Vagina (tissue), 2 donors: ENCODE measurements around the gene ARID3A. TPM values are rescaled to one million over a fixed set of nuclear protein-coding genes. Genes with fewer than 3 reads are reported as not detected.

ENCODE experiments used
- DNase-seq, 2 donors: peaks; one replicate each; pipeline ENCODE4 v3.0.0-alpha.2; 2017; ENCODE audit errors: extremely low spot score in 2 of 2
- H3K27ac ChIP-seq: fragments of 200-600 bp; sonication (generic); one replicate; pipeline ENCODE4 v1.5.1; 2019
- H3K27me3 ChIP-seq: fragments of 200-600 bp; sonication (generic); one replicate; pipeline ENCODE4 v1.5.1; 2019
- H3K36me3 ChIP-seq, 2 donors: fragments of 200-600 bp; sonication (generic); one replicate each; pipeline ENCODE4 v1.5.1; 2017 to 2019
- H3K4me1 ChIP-seq: fragments of 200-600 bp; sonication (generic); one replicate; pipeline ENCODE4 v1.5.1; 2019
- H3K4me3 ChIP-seq, 2 donors: fragments of 200-600 bp; sonication (generic); 1 replicate in 1 of 2; 2 replicates in 1 of 2; pipeline ENCODE4 v1.5.1; 2016 to 2019
- H3K9me3 ChIP-seq: fragments of 200-600 bp; sonication (generic); one replicate; pipeline ENCODE4 v1.5.1; 2019
- POLR2A ChIP-seq, 2 donors: fragments of 450-650 bp; IDR thresholded peaks; one replicate each; pipeline ENCODE4 v1.6.1; 2017; ENCODE audit warnings: antibody characterized with exemption in 2 of 2, mild to moderate bottlenecking in 2 of 2, moderate library complexity in 2 of 2
- POLR2AphosphoS5 ChIP-seq, 2 donors: sonication (generic); formaldehyde crosslinking; IDR thresholded peaks; one replicate each; pipeline ENCODE4 v1.9.0; 2017; ENCODE audit warnings: antibody characterized with exemption in 2 of 2, mild to moderate bottlenecking in 2 of 2, low read depth in 1 of 2; ENCODE audit not compliant: insufficient read depth in 1 of 2
- intact Hi-C: fragments of 100-400 bp; cut with DNase I; formaldehyde crosslinking; loops from one replicate; pipeline ENCODE4 v1.15.1; 2023
- total RNA-seq: library from RNA; depleted of rRNA; stranded (reverse); fragments of >200 nt; gene quantifications from one replicate; pipeline ENCODE4 v1.2.3, GENCODE V29; 2016
- TF ChIP-seq, protein P1 (sequence below), 3 experiments: fragments of 450-650 bp in 2 of 3; fragments of 200-600 bp in 1 of 3; sonication (generic) in 1 of 3; IDR thresholded peaks; one replicate each; pipeline ENCODE4 v1.5.1; 2017 to 2019; ENCODE audit warnings: antibody characterized with exemption in 3 of 3, mild to moderate bottlenecking in 2 of 3, moderate library complexity in 2 of 3

The ARID3A gene
- total RNA-seq, 1 donor from 2014 or later = 10.3 TPM

DNA sequence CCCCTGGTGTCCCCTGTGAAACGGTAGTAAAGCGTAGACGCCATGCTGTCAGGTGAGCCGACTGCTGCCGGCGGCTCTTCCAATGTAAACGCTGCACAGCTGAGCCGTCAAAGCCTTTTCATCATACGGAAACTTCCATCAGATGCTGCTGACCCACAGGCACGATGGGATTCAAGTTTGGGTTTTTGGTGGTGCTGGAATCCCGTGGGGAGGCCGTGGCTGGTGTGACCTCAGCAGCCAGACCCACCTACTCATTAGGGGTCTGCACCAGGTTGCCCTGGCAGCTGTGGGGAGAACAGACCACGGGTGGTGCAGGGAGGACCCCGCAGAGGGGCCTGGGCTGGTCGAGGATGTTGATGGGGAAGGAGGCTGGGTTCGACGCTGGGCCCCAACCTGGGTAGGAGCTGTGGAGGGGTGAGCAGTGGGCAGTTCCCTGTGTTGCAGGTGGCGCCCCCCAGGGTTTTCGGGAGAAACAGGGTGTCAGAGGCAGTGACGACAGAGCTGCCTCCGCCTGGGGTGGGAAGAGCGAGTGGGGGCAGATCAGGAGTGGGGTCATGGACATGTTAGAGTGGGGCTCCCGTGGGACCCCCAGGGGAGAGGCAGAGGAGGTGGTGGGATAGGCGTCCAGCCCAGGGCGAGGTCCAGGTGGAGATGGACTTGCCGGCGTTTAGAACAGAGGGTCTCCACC, 81.0 kb downstream of the ARID3A start:
- Histone ChIP-seq H3K27ac (no peak overlapping the region), H3K4me3 (no peak overlapping the region), H3K36me3 (peaks cover 0 to 18% of the 10 kb centered on the region in 2 donors), H3K9me3 (no peaks in the 10 kb centered on the region), H3K4me1 (peaks cover 14% of the 10 kb centered on the region), H3K27me3 (no peaks in the 10 kb centered on the region)
- TF ChIP-seq, protein P1, sequence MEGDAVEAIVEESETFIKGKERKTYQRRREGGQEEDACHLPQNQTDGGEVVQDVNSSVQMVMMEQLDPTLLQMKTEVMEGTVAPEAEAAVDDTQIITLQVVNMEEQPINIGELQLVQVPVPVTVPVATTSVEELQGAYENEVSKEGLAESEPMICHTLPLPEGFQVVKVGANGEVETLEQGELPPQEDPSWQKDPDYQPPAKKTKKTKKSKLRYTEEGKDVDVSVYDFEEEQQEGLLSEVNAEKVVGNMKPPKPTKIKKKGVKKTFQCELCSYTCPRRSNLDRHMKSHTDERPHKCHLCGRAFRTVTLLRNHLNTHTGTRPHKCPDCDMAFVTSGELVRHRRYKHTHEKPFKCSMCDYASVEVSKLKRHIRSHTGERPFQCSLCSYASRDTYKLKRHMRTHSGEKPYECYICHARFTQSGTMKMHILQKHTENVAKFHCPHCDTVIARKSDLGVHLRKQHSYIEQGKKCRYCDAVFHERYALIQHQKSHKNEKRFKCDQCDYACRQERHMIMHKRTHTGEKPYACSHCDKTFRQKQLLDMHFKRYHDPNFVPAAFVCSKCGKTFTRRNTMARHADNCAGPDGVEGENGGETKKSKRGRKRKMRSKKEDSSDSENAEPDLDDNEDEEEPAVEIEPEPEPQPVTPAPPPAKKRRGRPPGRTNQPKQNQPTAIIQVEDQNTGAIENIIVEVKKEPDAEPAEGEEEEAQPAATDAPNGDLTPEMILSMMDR (IDR thresholded peaks at IDR 0.05) = no peak
- no peak for TF ChIP-seq POLR2A (IDR thresholded peaks at IDR 0.05)
- no peak for TF ChIP-seq POLR2AphosphoS5 (IDR thresholded peaks at IDR 0.05; ENCODE audit: insufficient read depth in 1 of 2, low read depth in 1 of 2)
- intact Hi-C loops = no loop called here
- no peak for DNase-seq

DNA sequence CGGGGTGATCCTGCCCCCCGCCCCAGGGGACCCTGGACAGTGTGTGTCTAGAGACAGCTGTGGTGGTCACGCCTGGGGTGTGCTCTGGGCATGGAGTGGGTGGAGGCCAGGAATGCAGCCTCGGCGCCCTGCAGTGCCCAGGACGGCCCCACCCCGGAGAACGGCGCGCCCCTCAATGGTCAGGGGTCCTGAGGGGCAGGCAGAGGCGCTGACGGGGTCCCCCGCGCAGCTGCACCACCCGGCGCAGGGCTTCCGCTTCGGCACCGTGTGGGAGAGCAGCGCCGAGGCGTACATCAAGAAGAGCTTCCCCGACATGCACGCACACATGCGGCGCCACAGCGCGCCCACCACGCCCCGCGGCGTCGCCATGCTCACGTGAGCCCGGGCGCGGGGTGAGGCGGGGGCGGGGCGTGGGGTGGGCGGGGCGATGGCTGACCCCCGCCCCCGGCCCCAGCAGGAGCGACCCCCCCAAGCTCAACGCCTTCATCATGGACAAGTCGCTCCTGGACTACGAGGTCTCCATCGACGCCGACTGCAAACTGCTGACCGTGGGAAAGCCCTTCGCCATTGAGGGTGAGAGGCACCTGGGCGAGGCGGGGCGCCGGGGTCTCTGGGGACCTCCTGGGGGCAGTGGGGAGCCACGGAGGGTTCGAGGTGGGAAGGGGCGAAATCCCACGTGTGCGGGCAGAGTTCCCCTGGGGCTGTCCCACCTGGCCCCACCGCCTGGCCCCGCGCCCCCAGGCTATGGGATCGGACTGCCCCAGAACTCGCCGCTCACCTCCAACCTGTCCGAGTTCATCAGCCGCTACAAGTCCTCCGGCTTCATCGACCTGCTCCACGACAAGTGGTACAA, 81.8 kb downstream of the ARID3A start:
- H3K36me3 ChIP-seq = peaks cover 0 to 26% of the 10 kb centered on the region in 2 donors
- no peaks in the 10 kb centered on the region for H3K9me3 ChIP-seq
- TF ChIP-seq, protein P1 (IDR thresholded peaks at IDR 0.05) = no peak
- no peak for TF ChIP-seq POLR2AphosphoS5 (IDR thresholded peaks at IDR 0.05; ENCODE audit: insufficient read depth in 1 of 2, low read depth in 1 of 2)
- TF ChIP-seq POLR2A (IDR thresholded peaks at IDR 0.05) = no peak
- no peak for DNase-seq
- H3K4me3 ChIP-seq = no peak overlapping the region
- H3K27ac ChIP-seq = no peak overlapping the region
- H3K27me3 ChIP-seq = no peaks in the 10 kb centered on the region
- peaks cover 14% of the 10 kb centered on the region for H3K4me1 ChIP-seq
- intact Hi-C loops = no loop called here

DNA sequence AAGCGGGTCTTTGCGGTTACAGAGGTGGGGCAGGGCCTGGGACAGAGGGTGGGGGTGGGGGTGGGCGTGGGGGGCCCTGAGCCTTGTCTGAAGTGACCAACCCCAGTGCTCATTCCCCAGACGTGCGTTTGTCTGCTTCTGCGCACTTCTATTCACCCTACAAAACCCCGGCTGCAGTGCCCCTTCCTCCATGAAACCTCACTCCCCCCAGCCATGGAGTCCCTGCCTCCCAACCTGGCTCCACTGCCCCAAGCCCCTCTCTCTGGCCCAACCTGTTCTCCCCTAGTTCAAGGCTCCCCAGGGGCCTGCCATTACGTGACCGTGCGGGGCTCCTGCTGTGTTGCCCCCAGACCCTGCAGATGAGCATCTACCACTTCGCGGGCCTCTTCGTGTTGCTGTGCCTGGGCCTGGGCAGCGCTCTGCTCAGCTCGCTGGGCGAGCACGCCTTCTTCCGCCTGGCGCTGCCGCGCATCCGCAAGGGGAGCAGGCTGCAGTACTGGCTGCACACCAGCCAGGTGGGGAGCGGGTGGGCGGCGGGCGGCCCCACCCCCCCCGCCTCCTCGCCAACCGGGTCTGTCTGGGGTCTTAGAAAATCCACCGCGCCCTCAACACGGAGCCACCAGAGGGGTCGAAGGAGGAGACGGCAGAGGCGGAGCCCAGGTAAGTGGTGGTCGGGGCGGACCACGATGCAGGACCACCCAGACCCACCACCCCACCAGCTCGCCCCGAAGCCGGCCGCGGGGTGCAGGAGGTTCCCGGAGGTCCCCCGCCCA, 82.6 kb downstream of the ARID3A start:
- Histone ChIP-seq H3K4me3 (peak overlapping the region; percentile 24 to 43), H3K27ac (peak overlapping the region; percentile 77), H3K36me3 (peaks cover 0 to 31% of the 10 kb centered on the region in 2 donors), H3K4me1 (peaks cover 14% of the 10 kb centered on the region), H3K9me3 (no peaks in the 10 kb centered on the region), H3K27me3 (no peaks in the 10 kb centered on the region)
- intact Hi-C loops = no loop called here
- DNase-seq = no peak
- TF ChIP-seq POLR2A (IDR thresholded peaks at IDR 0.05) = no peak
- TF ChIP-seq POLR2AphosphoS5 (IDR thresholded peaks at IDR 0.05; ENCODE audit: insufficient read depth in 1 of 2, low read depth in 1 of 2) = no peak
- TF ChIP-seq, protein P1 (IDR thresholded peaks at IDR 0.05) = no peak

DNA sequence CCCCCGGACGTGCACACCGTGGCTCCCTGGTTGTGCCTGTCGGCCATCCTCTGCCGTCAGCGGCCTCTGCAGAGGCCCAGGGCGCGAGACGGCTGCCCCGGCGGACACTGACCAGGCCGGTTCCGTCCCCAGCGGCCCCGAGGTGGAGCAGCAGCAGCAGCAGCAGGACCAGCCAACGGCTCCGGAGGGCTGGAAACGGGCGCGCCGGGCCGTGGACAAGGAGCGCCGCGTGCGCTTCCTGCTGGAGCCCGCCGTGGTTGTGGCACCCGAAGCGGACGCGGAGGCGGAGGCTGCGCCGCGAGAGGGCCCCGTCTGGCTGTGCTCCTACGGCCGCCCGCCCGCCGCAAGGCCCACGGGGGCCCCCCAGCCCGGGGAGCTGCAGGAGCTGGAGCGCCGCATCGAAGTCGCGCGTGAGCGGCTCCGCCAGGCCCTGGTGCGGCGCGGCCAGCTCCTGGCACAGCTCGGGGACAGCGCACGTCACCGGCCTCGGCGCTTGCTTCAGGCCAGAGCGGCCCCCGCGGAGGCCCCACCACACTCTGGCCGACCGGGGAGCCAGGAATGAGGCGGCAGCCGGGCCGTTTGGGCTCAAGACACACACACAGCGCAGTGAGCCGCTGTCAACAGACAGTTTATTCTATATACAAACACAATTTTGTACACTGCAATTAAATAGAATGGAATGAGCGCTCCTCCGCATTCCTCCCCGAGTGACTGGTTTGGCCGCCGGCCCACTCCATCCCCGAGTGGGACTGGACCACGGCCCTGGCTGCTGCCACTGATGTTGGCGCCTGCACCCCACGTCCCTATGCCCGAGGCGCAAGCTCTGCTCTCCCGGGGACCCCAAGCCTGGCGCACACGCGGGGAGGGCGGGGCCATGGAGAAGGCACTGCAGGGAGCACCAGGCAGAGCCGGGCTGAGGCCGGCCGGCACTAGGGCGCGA, 83.5 kb downstream of the ARID3A start:
- H3K27me3 ChIP-seq = no peaks in the 10 kb centered on the region
- intact Hi-C loops = no loop called here
- peaks cover 0 to 31% of the 10 kb centered on the region in 2 donors for H3K36me3 ChIP-seq
- no peaks in the 10 kb centered on the region for H3K9me3 ChIP-seq
- H3K4me3 ChIP-seq = peak overlapping the region; percentile 24 to 43
- peak overlapping the region; percentile 77 for H3K27ac ChIP-seq
- no peak for DNase-seq
- peaks cover 15% of the 10 kb centered on the region for H3K4me1 ChIP-seq
- TF ChIP-seq POLR2AphosphoS5 (IDR thresholded peaks at IDR 0.05; ENCODE audit: insufficient read depth in 1 of 2, low read depth in 1 of 2) = peak in 1 of 2 donors; percentile 69
- TF ChIP-seq POLR2A (IDR thresholded peaks at IDR 0.05) = no peak
